Endometrium (tissue), 2 donors: Measurements from ENCODE around the gene DUSP10.

Experiments used
- FAIRE-seq: peaks from 2 replicates; lab custom pipeline; 2012; peaks lifted over from hg19 to GRCh38; lab: Jason Lieb, UNC
- donor health status: control.
- donor health status: control.

Gene DUSP10

GRCh38 chr1:221729771-221730330 lies 12.0 kb downstream of the DUSP10 start:
- FAIRE-seq = peak; percentile 41

- FAIRE-seq = no peak
Measured at GRCh38 chr1:221728037-221728505, 13.8 kb downstream of the DUSP10 start.

- no peak for FAIRE-seq
Measured at GRCh38 chr1:221727146-221728036, 14.5 kb downstream of the DUSP10 start.

GRCh38 chr1:221725735-221726672 lies 15.9 kb downstream of the DUSP10 start:
- no peak for FAIRE-seq

- no peak for FAIRE-seq
Measured at GRCh38 chr1:221724931-221725605, 16.8 kb downstream of the DUSP10 start.

GRCh38 chr1:221723848-221724236 lies 18.0 kb downstream of the DUSP10 start:
- FAIRE-seq = no peak

GRCh38 chr1:221723018-221723847 lies 18.7 kb downstream of the DUSP10 start:
- FAIRE-seq = no peak

- no peak for FAIRE-seq
Measured at GRCh38 chr1:221722254-221723017, 19.5 kb downstream of the DUSP10 start.

- no peak for FAIRE-seq
Measured at GRCh38 chr1:221720545-221720944, 21.3 kb downstream of the DUSP10 start.

- FAIRE-seq = no peak
Measured at GRCh38 chr1:221719987-221720386, 21.9 kb downstream of the DUSP10 start.

GRCh38 chr1:221719278-221719597 lies 22.7 kb downstream of the DUSP10 start:
- FAIRE-seq = no peak

GRCh38 chr1:221718381-221719277 lies 23.3 kb downstream of the DUSP10 start:
- FAIRE-seq = peak; percentile 23

GRCh38 chr1:221717485-221717853 lies 24.4 kb downstream of the DUSP10 start:
- no peak for FAIRE-seq

- FAIRE-seq = no peak
Measured at GRCh38 chr1:221716713-221717484, 25.0 kb downstream of the DUSP10 start.

- peak; percentile 93 for FAIRE-seq
Measured at GRCh38 chr1:221715321-221716169, 26.3 kb downstream of the DUSP10 start.

GRCh38 chr1:221714227-221715152 lies 27.4 kb downstream of the DUSP10 start:
- FAIRE-seq = no peak
